ENCODE results near the gene RANBP17. TPM values are rescaled to one million over a fixed set of nuclear protein-coding genes. Genes with fewer than 3 reads are reported as not detected.
"Not testable (repeated sequence)": the region's sequence is repeated elsewhere in the genome, so short reads cannot be mapped to it uniquely, and the experiment has no call there.

RANBP17 gene
- total and polyA plus RNA-seq, 2 donors (not counting 1 experiment from before 2014, with no cell fraction given) = not detected

GRCh38 chr5:171295801-171296200 lies 434.0 kb downstream of the RANBP17 start:
- peaks cover 0 to 4% (median 0%) of the 10 kb centered on the region in 4 experiments for H3K27me3 ChIP-seq (replicated peaks in 1 of 4; ENCODE audit: control extremely low read depth in 1 of 4, control insufficient read depth in 3 of 4, insufficient read depth in 4 of 4, low read length in 3 of 4)
- no peaks in the 10 kb centered on the region for H3K4me1 Mint-ChIP-seq
- POLR2A ChIA-PET = no interaction called here
- H3K9ac ChIP-seq (ENCODE audit: low read length) = no peak overlapping the region
- H3K4me3 Mint-ChIP-seq = no peak overlapping the region
- no peak overlapping the region for H3K4me3 ChIP-seq (ENCODE audit: control extremely low read depth in 1 of 5, extremely low read depth in 1 of 5, insufficient read depth in 1 of 5, low read depth in 2 of 5, low read length in 4 of 5)
- CTCF ChIA-PET = no interaction called here
- no peak overlapping the region for H3K27ac ChIP-seq (ENCODE audit: low read length in 2 of 2)
- H3K79me2 ChIP-seq (ENCODE audit: control insufficient read depth, insufficient read depth, low read length) = no peaks in the 10 kb centered on the region
- peaks cover 23% of the 10 kb centered on the region for H3K27me3 Mint-ChIP-seq
- H3K36me3 ChIP-seq (replicated peaks in 1 of 2; ENCODE audit: control extremely low read depth in 1 of 2, control insufficient read depth in 1 of 2, extremely low read depth in 1 of 2, insufficient read depth in 2 of 2, low read length in 1 of 2) = no peaks in the 10 kb centered on the region
- intact Hi-C loops (cut with micrococcal nuclease) = no loop called here
- no peak overlapping the region for H3K4me2 ChIP-seq (replicated peaks; ENCODE audit: low read depth, low read length, poor library complexity, severe bottlenecking)
- no peaks in the 10 kb centered on the region for H3K4me1 ChIP-seq (ENCODE audit: control insufficient read depth in 2 of 2, insufficient read depth in 2 of 2, low read length in 2 of 2)
- ATAC-seq (ENCODE audit: low read depth) (no peak), DNase-seq (no peak)
- 100% methylated on average over 1 of the region's 5 CpGs for WGBS (ENCODE audit: insufficient coverage)
- no peaks in the 10 kb centered on the region for H3K9me3 ChIP-seq (ENCODE audit: control extremely low read depth in 1 of 3, control insufficient read depth in 2 of 3, insufficient read depth in 1 of 3, low read length in 2 of 3)
- H2AFZ ChIP-seq (ENCODE audit: insufficient read depth, low read depth, low read length, poor library complexity, severe bottlenecking) = no peak overlapping the region
- no peaks in the 10 kb centered on the region for H3K9me3 Mint-ChIP-seq (ENCODE audit: insufficient read depth)
- no peak overlapping the region for H3K27ac Mint-ChIP-seq
- TF ChIP-seq CTCF (IDR thresholded peaks at IDR 0.05) = no peak
- TF ChIP-seq EZH2 (IDR thresholded peaks at IDR 0.05; ENCODE audit: borderline replicate concordance, insufficient read depth, low read depth, low read length, poor library complexity, severe bottlenecking) = no peak
- no peaks in the 10 kb centered on the region for H4K20me1 ChIP-seq (ENCODE audit: control insufficient read depth, insufficient read depth, low read length, poor library complexity, severe bottlenecking)

DNA sequence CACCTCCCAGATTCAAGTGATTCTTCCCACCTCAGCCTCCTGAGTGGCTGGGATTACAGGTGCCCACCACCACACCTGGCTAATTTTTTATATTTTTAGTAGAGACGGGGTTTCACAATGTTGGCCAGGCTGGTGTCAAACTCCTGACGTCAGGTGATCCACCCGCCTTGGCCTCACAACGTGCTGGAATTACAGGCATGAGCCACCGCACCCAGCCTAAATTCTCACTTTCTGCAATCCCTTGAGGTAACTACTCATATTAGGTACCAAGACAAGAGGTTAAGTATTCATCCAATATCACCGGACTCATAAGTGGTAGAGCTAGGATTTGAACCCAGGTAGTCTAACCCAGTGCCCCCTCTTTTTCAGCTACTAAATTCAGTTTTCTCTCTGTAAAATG lies 436.1 kb downstream of the RANBP17 start:
- H3K27ac ChIP-seq (ENCODE audit: low read length in 2 of 2); H3K9me3 Mint-ChIP-seq (ENCODE audit: insufficient read depth); H3K4me1 Mint-ChIP-seq; H4K20me1 ChIP-seq (ENCODE audit: control insufficient read depth, insufficient read depth, low read length, poor library complexity, severe bottlenecking); ATAC-seq (ENCODE audit: low read depth); H3K4me3 Mint-ChIP-seq; H3K27ac Mint-ChIP-seq; H3K4me2 ChIP-seq (replicated peaks; ENCODE audit: low read depth, low read length, poor library complexity, severe bottlenecking); POLR2A ChIA-PET; H3K4me3 ChIP-seq (ENCODE audit: control extremely low read depth in 1 of 5, extremely low read depth in 1 of 5, insufficient read depth in 1 of 5, low read depth in 2 of 5, low read length in 4 of 5); H3K79me2 ChIP-seq (ENCODE audit: control insufficient read depth, insufficient read depth, low read length); H3K9ac ChIP-seq (ENCODE audit: low read length); H3K36me3 ChIP-seq (replicated peaks in 1 of 2; ENCODE audit: control extremely low read depth in 1 of 2, control insufficient read depth in 1 of 2, extremely low read depth in 1 of 2, insufficient read depth in 2 of 2, low read length in 1 of 2); H3K27me3 ChIP-seq (replicated peaks in 1 of 4; ENCODE audit: control extremely low read depth in 1 of 4, control insufficient read depth in 3 of 4, insufficient read depth in 4 of 4, low read length in 3 of 4); H3K4me1 ChIP-seq (ENCODE audit: control insufficient read depth in 2 of 2, insufficient read depth in 2 of 2, low read length in 2 of 2); intact Hi-C loops (cut with micrococcal nuclease); H3K9me3 ChIP-seq (ENCODE audit: control extremely low read depth in 1 of 3, control insufficient read depth in 2 of 3, insufficient read depth in 1 of 3, low read length in 2 of 3); CTCF ChIA-PET; H2AFZ ChIP-seq (ENCODE audit: insufficient read depth, low read depth, low read length, poor library complexity, severe bottlenecking); DNase-seq: not testable (repeated sequence)
- 100% methylated on average over 3 of the region's 6 CpGs for WGBS (ENCODE audit: insufficient coverage)
- H3K27me3 Mint-ChIP-seq = peaks cover 35% of the 10 kb centered on the region
